HEK293 (cell line): ENCODE results near the gene MRPS24.
A peak's percentile ranks its signal among the peaks of the same experiment; 100 is the strongest.

Source experiments
- CTCF ChIA-PET: fragments of 350-600 bp; formaldehyde crosslinking; extraction: SDS; loops from one replicate; lab custom pipeline; 2021; ENCODE audit warnings: antibody characterized with exemption; lab: Yijun Ruan, JAX
- POLR2A ChIA-PET: fragments of 300-600 bp; formaldehyde crosslinking; extraction: SDS; loops from one replicate; lab custom pipeline; 2020; ENCODE audit warnings: antibody characterized with exemption, inconsistent platforms; lab: Yijun Ruan, JAX
- H3K27ac ChIP-seq: fragments of 200-500 bp; sonication (Bioruptor generic); 2 replicates; pipeline ENCODE4 v1.5.1; 2014; ENCODE audit warnings: low read depth, low read length, control low read depth, inconsistent platforms; ENCODE audit errors: extremely low read depth
- H3K36me3 ChIP-seq, 2 experiments: fragments of 200-500 bp in 1 of 2; sonication (Bioruptor generic) in 1 of 2; 1 replicate in 1 of 2; 2 replicates in 1 of 2; pipeline ENCODE4 v1.5.1; 2014 to 2017; ENCODE audit warnings: inconsistent platforms in 2 of 2, low read length in 2 of 2; ENCODE audit not compliant: control insufficient read depth in 2 of 2, insufficient read depth in 1 of 2
- H3K4me1 ChIP-seq: fragments of 200-500 bp; sonication (Bioruptor generic); 2 replicates; pipeline ENCODE4 v1.5.1; 2014; ENCODE audit warnings: mild to moderate bottlenecking, low read length, inconsistent platforms; ENCODE audit not compliant: control insufficient read depth, insufficient read depth
- H3K4me3 ChIP-seq: 2 replicates; pipeline ENCODE4 v1.5.1; 2011; ENCODE audit warnings: low read depth, mild to moderate bottlenecking, control low read depth, low read length, moderate library complexity
- H3K9me3 ChIP-seq: fragments of 200-500 bp; sonication (Bioruptor generic); 2 replicates; pipeline ENCODE4 v1.5.1; 2014; ENCODE audit warnings: low read depth, low read length, inconsistent platforms; ENCODE audit not compliant: control insufficient read depth, insufficient read depth
- EGR2 ChIP-seq: fragments of 450-650 bp; formaldehyde crosslinking; IDR thresholded peaks from 2 replicates; pipeline ENCODE4 v1.5.1; 2016; ENCODE audit warnings: low read depth, missing biosample characterization, missing genetic modification characterization
- GLI4 ChIP-seq: fragments of 450-650 bp; formaldehyde crosslinking; IDR thresholded peaks from 2 replicates; pipeline ENCODE4 v1.5.1; 2016; ENCODE audit warnings: missing biosample characterization, missing genetic modification characterization
- GLIS1 ChIP-seq: fragments of 450-650 bp; formaldehyde crosslinking; IDR thresholded peaks from 2 replicates; pipeline ENCODE4 v1.5.1; 2016; ENCODE audit warnings: missing biosample characterization, missing genetic modification characterization
- HOXD13 ChIP-seq: sonication (generic); formaldehyde crosslinking; IDR thresholded peaks from 2 replicates; pipeline ENCODE4 v1.8.0; 2022; ENCODE audit warnings: missing genetic modification reagents, borderline replicate concordance
- IKZF3 ChIP-seq: fragments of 450-650 bp; IDR thresholded peaks from 2 replicates; pipeline ENCODE4 v1.5.0; 2018; ENCODE audit warnings: missing biosample characterization, mild to moderate bottlenecking, missing genetic modification characterization, moderate library complexity
- MZF1 ChIP-seq: fragments of 450-650 bp; formaldehyde crosslinking; IDR thresholded peaks from 2 replicates; pipeline ENCODE4 v1.5.1; 2017; ENCODE audit warnings: missing biosample characterization, missing genetic modification characterization, borderline replicate concordance
- OVOL3 ChIP-seq: fragments of 450-650 bp; formaldehyde crosslinking; IDR thresholded peaks from 2 replicates; pipeline ENCODE4 v1.5.1; 2016; ENCODE audit warnings: missing biosample characterization, missing genetic modification characterization
- RBAK ChIP-seq: fragments of 450-650 bp; formaldehyde crosslinking; IDR thresholded peaks from 2 replicates; pipeline ENCODE4 v1.5.1; 2016; ENCODE audit warnings: missing biosample characterization, missing genetic modification characterization
- SP3 ChIP-seq: fragments of 450-650 bp; formaldehyde crosslinking; IDR thresholded peaks from 2 replicates; pipeline ENCODE4 v1.5.1; 2016; ENCODE audit warnings: missing biosample characterization, missing genetic modification characterization
- YY1 ChIP-seq: fragments of 450-650 bp; formaldehyde crosslinking; IDR thresholded peaks from 2 replicates; pipeline ENCODE4 v1.5.1; 2018; ENCODE audit warnings: missing biosample characterization, missing genetic modification characterization
- ZBTB17 ChIP-seq: fragments of 450-650 bp; formaldehyde crosslinking; IDR thresholded peaks from 2 replicates; pipeline ENCODE4 v1.5.1; 2016; ENCODE audit warnings: missing biosample characterization, missing genetic modification characterization
- ZBTB7A ChIP-seq: fragments of 450-650 bp; formaldehyde crosslinking; IDR thresholded peaks from 2 replicates; pipeline ENCODE4 v1.5.1; 2016; ENCODE audit warnings: low read depth, missing biosample characterization, missing genetic modification characterization
- ZFP3 ChIP-seq: fragments of 450-650 bp; formaldehyde crosslinking; IDR thresholded peaks from 2 replicates; pipeline ENCODE4 v1.5.1; 2016; ENCODE audit warnings: low read depth, missing biosample characterization, missing genetic modification characterization
- ZFP41 ChIP-seq: fragments of 450-650 bp; formaldehyde crosslinking; IDR thresholded peaks from 2 replicates; pipeline ENCODE4 v1.5.1; 2016; ENCODE audit warnings: missing biosample characterization, missing genetic modification characterization, borderline replicate concordance
- ZIC2 ChIP-seq: fragments of 450-650 bp; formaldehyde crosslinking; IDR thresholded peaks from 2 replicates; pipeline ENCODE4 v1.5.1; 2016; ENCODE audit warnings: missing biosample characterization, missing genetic modification characterization
- ZNF174 ChIP-seq: fragments of 450-650 bp; formaldehyde crosslinking; IDR thresholded peaks from 2 replicates; pipeline ENCODE4 v1.5.0; 2017; ENCODE audit warnings: missing biosample characterization, mild to moderate bottlenecking, missing genetic modification characterization
- ZNF214 ChIP-seq: fragments of 450-650 bp; formaldehyde crosslinking; IDR thresholded peaks from 2 replicates; pipeline ENCODE4 v1.5.1; 2017; ENCODE audit warnings: missing biosample characterization, mild to moderate bottlenecking, missing genetic modification characterization, borderline replicate concordance
- ZNF223 ChIP-seq: fragments of 450-650 bp; formaldehyde crosslinking; IDR thresholded peaks from 2 replicates; pipeline ENCODE4 v1.5.1; 2016; ENCODE audit warnings: missing biosample characterization, missing genetic modification characterization
- ZNF26 ChIP-seq: fragments of 450-650 bp; formaldehyde crosslinking; IDR thresholded peaks from 2 replicates; pipeline ENCODE4 v1.5.1; 2016; ENCODE audit warnings: missing biosample characterization, missing genetic modification characterization
- ZNF292 ChIP-seq: fragments of 450-650 bp; formaldehyde crosslinking; IDR thresholded peaks from 2 replicates; pipeline ENCODE4 v1.5.1; 2016; ENCODE audit warnings: low read depth, missing biosample characterization, missing genetic modification characterization, borderline replicate concordance
- ZNF426 ChIP-seq: fragments of 450-650 bp; formaldehyde crosslinking; IDR thresholded peaks from 2 replicates; pipeline ENCODE4 v1.5.1; 2017; ENCODE audit warnings: missing biosample characterization, missing genetic modification characterization, mild to moderate bottlenecking, inconsistent platforms, moderate library complexity
- ZNF518A ChIP-seq: fragments of 450-650 bp; formaldehyde crosslinking; conservative IDR thresholded peaks from 2 replicates; pipeline ENCODE4 v1.5.1; 2016; ENCODE audit warnings: low read depth, missing biosample characterization, missing genetic modification characterization
- ZNF521 ChIP-seq: fragments of 450-650 bp; formaldehyde crosslinking; IDR thresholded peaks from 2 replicates; pipeline ENCODE4 v1.5.1; 2017; ENCODE audit warnings: missing biosample characterization, mild to moderate bottlenecking, missing genetic modification characterization
- ZNF530 ChIP-seq: fragments of 450-650 bp; formaldehyde crosslinking; IDR thresholded peaks from 2 replicates; pipeline ENCODE4 v1.5.1; 2016; ENCODE audit warnings: low read depth, missing biosample characterization, missing genetic modification characterization
- ZNF549 ChIP-seq: fragments of 450-650 bp; IDR thresholded peaks from 2 replicates; pipeline ENCODE4 v1.5.1; 2018; ENCODE audit warnings: missing biosample characterization, missing genetic modification characterization, mild to moderate bottlenecking, inconsistent platforms, moderate library complexity
- ZNF571 ChIP-seq: fragments of 450-650 bp; formaldehyde crosslinking; IDR thresholded peaks from 2 replicates; pipeline ENCODE4 v1.5.0; 2017; ENCODE audit warnings: missing biosample characterization, missing genetic modification characterization
- ZNF600 ChIP-seq: fragments of 450-650 bp; formaldehyde crosslinking; IDR thresholded peaks from 2 replicates; pipeline ENCODE4 v1.5.1; 2016; ENCODE audit warnings: missing biosample characterization, missing genetic modification characterization
- ZNF704 ChIP-seq: fragments of 450-650 bp; formaldehyde crosslinking; IDR thresholded peaks from 2 replicates; pipeline ENCODE4 v1.5.1; 2016; ENCODE audit warnings: missing biosample characterization, missing genetic modification characterization
- ZNF707 ChIP-seq: fragments of 450-650 bp; formaldehyde crosslinking; IDR thresholded peaks from 2 replicates; pipeline ENCODE4 v1.5.1; 2016; ENCODE audit warnings: missing biosample characterization, missing genetic modification characterization
- ZNF837 ChIP-seq: fragments of 450-650 bp; formaldehyde crosslinking; IDR thresholded peaks from 2 replicates; pipeline ENCODE4 v1.5.1; 2016; ENCODE audit warnings: missing biosample characterization, missing genetic modification characterization
- ZSCAN30 ChIP-seq: fragments of 450-650 bp; IDR thresholded peaks from 2 replicates; pipeline ENCODE4 v1.5.1; 2018; ENCODE audit warnings: missing biosample characterization, mild to moderate bottlenecking, missing genetic modification characterization, moderate library complexity

The MRPS24 gene

GRCh38 chr7:43869006-43869866 lies at the start of gene MRPS24:
Gene MRPS24, minus strand, starts transcription at chr7:43869517. Its CDS starts 22 bp downstream, at chr7:43869495.
- POLR2A ChIA-PET = interaction anchor here (0.6 to 1.4 kb wide), 16 partner anchors 10 to 287 kb away, joined by 3 to 8 read pairs (median 5); partner anchors contain the start of genes BLVRA, STK17A, UBE2D4 and URGCP
- CTCF ChIA-PET = no interaction called here
- H3K27ac ChIP-seq = peak within 1 kb of the TSS; percentile 66
- H3K9me3 ChIP-seq = no peaks in the 10 kb centered on the region
- peaks cover 17 to 25% of the 10 kb centered on the region in 2 experiments for H3K36me3 ChIP-seq
- peak within 1 kb of the TSS; percentile 98 for H3K4me3 ChIP-seq
- H3K4me1 ChIP-seq = peaks cover 3% of the 10 kb centered on the region; the same call in 1 of the 2 replicates
- TF ChIP-seq RBAK (tag by site-specific recombination) = no peak
- no peak for TF ChIP-seq ZNF426
- TF ChIP-seq ZNF837 (tag by site-specific recombination) = no peak
- peak; percentile 92 for TF ChIP-seq YY1
- TF ChIP-seq ZNF174 = no peak
- no peak for TF ChIP-seq ZNF26 (tag by site-specific recombination)
- TF ChIP-seq ZNF530 (tag by site-specific recombination) = no peak
- TF ChIP-seq SP3 = peak; percentile 86
- peak; percentile 38; the same call in 1 of the 2 replicates for TF ChIP-seq EGR2 (tag by site-specific recombination)
- TF ChIP-seq IKZF3 (tag by site-specific recombination) = no peak
- no peak for TF ChIP-seq ZNF292 (tag by site-specific recombination)
- TF ChIP-seq OVOL3 (tag by site-specific recombination) = no peak
- TF ChIP-seq ZNF571 (tag by site-specific recombination) = no peak
- peak; percentile 83 for TF ChIP-seq ZNF600 (tag by site-specific recombination)
- TF ChIP-seq ZNF521 (tag by site-specific recombination) = no peak
- no peak for TF ChIP-seq ZNF549 (tag by site-specific recombination)
- no peak for TF ChIP-seq HOXD13
- TF ChIP-seq ZNF214 (tag by site-specific recombination) = no peak
- TF ChIP-seq ZBTB17 (tag by site-specific recombination) = peak; percentile 81
- 0 out of 2 replicates have a peak, but pooled peaks have one; percentile 35 for TF ChIP-seq ZSCAN30 (tag by site-specific recombination)
- no peak for TF ChIP-seq ZNF518A
- TF ChIP-seq GLIS1 (tag by site-specific recombination) = peak; percentile 58; the same call in 1 of the 2 replicates
- no peak for TF ChIP-seq ZFP3 (tag by site-specific recombination)
- peak; percentile 42; the same call in 1 of the 2 replicates for TF ChIP-seq ZBTB7A (tag by site-specific recombination)
- TF ChIP-seq ZFP41 = no peak
- peak; percentile 50; the same call in 1 of the 2 replicates for TF ChIP-seq GLI4
- no peak; the same call in 1 of the 2 replicates for TF ChIP-seq MZF1
- TF ChIP-seq ZNF704 = no peak
- no peak for TF ChIP-seq ZNF707
- no peak for TF ChIP-seq ZNF223 (tag by site-specific recombination)
- no peak; the same call in 1 of the 2 replicates for TF ChIP-seq ZIC2 (tag by site-specific recombination)
